CD4-positive, alpha-beta memory T cell (primary cell): ENCODE results near the gene OXA1L. TPM values are rescaled to one million over a fixed set of nuclear protein-coding genes. Genes with fewer than 3 reads are reported as not detected.
A peak's percentile ranks its signal among the peaks of the same experiment; 100 is the strongest.
"Not testable (repeated sequence)": the region's sequence is repeated elsewhere in the genome, so short reads cannot be mapped to it uniquely, and the experiment has no call there.

Experiments
- CTCF ChIA-PET: fragments of 350-600 bp; sonication (Branson Sonifier 250); formaldehyde crosslinking; loops from one replicate; lab custom pipeline; 2021; ENCODE audit warnings: inconsistent platforms; ENCODE audit not compliant: partially characterized antibody; lab: Charles Lee
- POLR2A ChIA-PET: fragments of 350-600 bp; sonication (Branson Sonifier 250); formaldehyde crosslinking; loops from one replicate; lab custom pipeline; 2021; ENCODE audit not compliant: partially characterized antibody; lab: Charles Lee
- DNase-seq, 5 donors: peaks; one replicate each; pipeline versions ENCODE4 v3.0.0 to v3.0.0-alpha.2; 2020 to 2022; ENCODE audit warnings: mixed read lengths in 1 of 5
- H3K27ac ChIP-seq: one replicate; pipeline ENCODE4 v1.7.0; 2013; ENCODE audit warnings: low read depth, low read length
- H3K27me3 ChIP-seq: 2 replicates; pipeline ENCODE4 v1.7.0; 2013; ENCODE audit warnings: mild to moderate bottlenecking, low read length, moderate library complexity; ENCODE audit not compliant: insufficient read depth
- H3K36me3 ChIP-seq: 2 replicates; pipeline ENCODE4 v1.7.0; 2013; ENCODE audit warnings: mild to moderate bottlenecking, low read length, moderate library complexity; ENCODE audit not compliant: insufficient read depth
- H3K4me1 ChIP-seq: 2 replicates; pipeline ENCODE4 v1.7.0; 2013; ENCODE audit warnings: mild to moderate bottlenecking, low read length, moderate library complexity; ENCODE audit not compliant: insufficient read depth
- H3K4me3 ChIP-seq, 2 donors: one replicate each; pipeline ENCODE4 v1.7.0; 2013; ENCODE audit warnings: low read length in 2 of 2, mild to moderate bottlenecking in 1 of 2
- H3K9me3 ChIP-seq, 2 donors: one replicate each; pipeline ENCODE4 v1.7.0; 2013; ENCODE audit warnings: low read length in 2 of 2, control low read depth in 1 of 2; ENCODE audit not compliant: control insufficient read depth in 1 of 2
- H3K27ac Mint-ChIP-seq, 7 donors: one replicate each; pipeline ENCODE4 v1.8.0; 2020 to 2021; ENCODE audit warnings: mixed read lengths in 7 of 7, mild to moderate bottlenecking in 6 of 7, inconsistent platforms in 3 of 7, moderate library complexity in 3 of 7
- H3K27me3 Mint-ChIP-seq, 2 donors: one replicate each; pipeline ENCODE4 v1.8.0; 2020 to 2021; ENCODE audit warnings: mixed read lengths in 2 of 2
- H3K36me3 Mint-ChIP-seq, 2 donors: one replicate each; pipeline ENCODE4 v1.8.0; 2020 to 2021; ENCODE audit warnings: mixed read lengths in 2 of 2, inconsistent platforms in 1 of 2, mild to moderate bottlenecking in 1 of 2
- H3K4me1 Mint-ChIP-seq, 4 donors: one replicate each; pipeline ENCODE4 v1.8.0; 2020 to 2021; ENCODE audit warnings: mixed read lengths in 4 of 4, mild to moderate bottlenecking in 1 of 4
- H3K4me3 Mint-ChIP-seq, 8 donors: one replicate each; pipeline ENCODE4 v1.8.0; 2020 to 2021; ENCODE audit warnings: mixed read lengths in 8 of 8, mild to moderate bottlenecking in 7 of 8, moderate library complexity in 6 of 8, inconsistent platforms in 3 of 8
- H3K9me3 Mint-ChIP-seq, 8 donors: one replicate each; pipeline ENCODE4 v1.8.0; 2020 to 2021; ENCODE audit warnings: mixed read lengths in 8 of 8, mild to moderate bottlenecking in 5 of 8, inconsistent platforms in 3 of 8, moderate library complexity in 1 of 8
- intact Hi-C: fragments of 100-400 bp; cut with micrococcal nuclease; formaldehyde crosslinking; loops from one replicate; pipeline ENCODE4 v1.15.1; 2023
- polyA plus RNA-seq, 2 donors: library from polyadenylated mRNA; unstranded; fragments of 300-500 nt; fragmentation: Illumina TruSeq; gene quantifications; one replicate each; pipeline ENCODE4 v1.2.3, GENCODE V29; 2021
- total RNA-seq, 2 experiments: library from RNA; stranded (reverse); gene quantifications; one replicate each; pipeline ENCODE4 v1.2.3, GENCODE V29; 2021

OXA1L gene
- total and polyA plus RNA-seq, 4 experiments from 2014 or later, result 54.6 to 137 (median 97.5) TPM

DNA sequence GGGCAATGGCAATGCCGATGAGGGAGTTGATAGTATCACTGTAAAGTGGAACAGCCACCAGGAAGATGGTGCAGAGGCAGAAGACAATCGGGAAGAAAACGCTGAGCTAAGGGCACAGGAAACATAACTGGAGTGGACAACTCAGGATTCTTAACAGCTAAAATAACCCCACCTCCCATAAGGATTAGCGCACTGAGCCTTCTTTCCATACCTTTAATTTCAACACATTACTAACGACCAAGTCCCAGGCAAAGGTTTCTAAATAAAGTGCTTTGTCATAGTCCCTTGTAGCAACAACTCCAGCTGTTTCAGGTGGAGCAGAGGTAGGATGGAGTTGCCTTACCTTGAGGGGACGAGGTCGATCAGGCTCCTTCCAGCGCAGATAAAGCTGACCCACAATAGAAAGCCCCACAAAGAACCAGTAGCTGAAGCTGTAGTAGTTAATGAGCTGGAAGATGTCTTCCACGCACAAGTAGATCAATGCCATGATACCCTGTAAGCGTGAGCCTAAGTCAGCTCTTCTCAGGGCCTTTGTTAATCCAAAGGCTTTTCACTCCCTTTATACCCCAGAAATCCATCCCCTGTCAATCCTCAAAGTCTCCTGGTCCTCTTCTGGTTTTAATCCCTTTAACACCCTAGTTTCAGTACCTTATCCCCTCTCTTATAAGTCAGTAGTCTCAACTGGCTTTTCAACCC is 7.7 kb downstream of the OXA1L start:
- Mint-ChIP-seq H3K4me1 (peaks cover 2 to 10% (median 4%) of the 10 kb centered on the region in 4 donors), H3K27me3 (no peaks in the 10 kb centered on the region), H3K9me3 (peaks cover 0 to 2% (median 0%) of the 10 kb centered on the region in 8 donors), H3K27ac (peak overlapping the region in 4 of 7 donors; percentile 15 to 82 (median 34)), H3K36me3 (peaks cover 46 to 49% of the 10 kb centered on the region in 2 donors), H3K4me3 (no peak overlapping the region)
- Histone ChIP-seq H3K4me1 (no peaks in the 10 kb centered on the region), H3K9me3 (no peaks in the 10 kb centered on the region), H3K36me3 (peaks cover 28% of the 10 kb centered on the region), H3K27me3 (no peaks in the 10 kb centered on the region), H3K27ac (no peak overlapping the region), H3K4me3 (no peak overlapping the region)
- CTCF ChIA-PET, result no interaction called here
- no peak for DNase-seq
- intact Hi-C loops, result no loop called here
- POLR2A ChIA-PET, result interaction anchor here (2.0 kb wide), 1 partner anchor 185 kb away, joined by 5 read pairs; the partner anchor contains the start of gene DAD1

DNA sequence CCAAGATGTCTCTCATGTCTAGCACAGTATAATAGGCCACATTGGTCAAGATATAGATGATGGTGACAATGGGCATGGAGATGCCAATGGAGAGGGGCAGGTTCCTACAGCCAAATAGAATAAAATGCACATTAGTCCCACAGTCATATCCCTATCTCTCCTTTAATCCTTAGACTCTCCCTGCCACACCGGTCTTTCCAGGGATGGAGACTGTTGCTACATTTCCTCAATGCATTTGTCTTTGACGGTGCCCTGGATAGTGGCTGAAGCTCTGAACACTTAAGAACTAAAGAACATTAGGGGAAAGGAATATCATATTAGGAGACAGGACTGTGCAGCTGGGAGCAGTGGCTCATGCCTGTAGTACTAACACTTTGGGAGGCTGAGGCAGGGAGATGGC is 9.7 kb downstream of the OXA1L start:
- intact Hi-C loops, result no loop called here
- H3K4me3 ChIP-seq, result no peak overlapping the region
- H3K9me3 ChIP-seq, result no peaks in the 10 kb centered on the region
- Mint-ChIP-seq H3K36me3 (peaks cover 26 to 29% of the 10 kb centered on the region in 2 donors), H3K4me1 (peaks cover 0 to 6% (median under 1%) of the 10 kb centered on the region in 4 donors), H3K9me3 (peaks cover 0 to 2% (median 0%) of the 10 kb centered on the region in 8 donors), H3K27ac (peak overlapping the region in 1 of 7 donors; percentile 63), H3K4me3 (no peak overlapping the region), H3K27me3 (no peaks in the 10 kb centered on the region)
- CTCF ChIA-PET, result no interaction called here
- H3K4me1 ChIP-seq, result no peaks in the 10 kb centered on the region
- POLR2A ChIA-PET, result interaction anchor here (2.3 kb wide), 1 partner anchor 10 kb away, joined by 12 read pairs; the partner anchor contains the start of gene OXA1L
- H3K36me3 ChIP-seq, result peaks cover 8% of the 10 kb centered on the region
- no peaks in the 10 kb centered on the region for H3K27me3 ChIP-seq
- no peak overlapping the region for H3K27ac ChIP-seq
- DNase-seq, result no peak

DNA sequence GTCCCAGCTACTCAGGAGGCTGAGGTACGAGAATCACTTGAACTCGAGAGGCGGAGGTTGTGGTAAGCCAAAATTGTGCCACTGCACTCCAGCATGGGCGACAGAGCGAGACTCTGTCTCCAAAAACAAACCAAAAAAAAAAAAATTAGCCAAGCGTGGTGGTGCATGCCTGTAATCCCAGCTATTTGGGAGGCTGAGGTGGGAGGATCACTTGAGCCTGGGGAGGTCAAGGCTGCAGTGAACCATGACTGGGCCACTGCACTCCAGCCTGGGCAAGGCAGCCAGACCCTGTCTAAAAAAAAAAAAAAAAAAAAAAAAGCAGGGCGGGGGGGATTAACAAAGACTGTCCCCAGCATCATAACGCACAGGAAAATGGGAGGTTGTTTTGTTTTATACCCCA is 10.4 kb downstream of the OXA1L start:
- H3K27me3 ChIP-seq, DNase-seq, H3K27ac ChIP-seq, CTCF ChIA-PET, H3K27ac Mint-ChIP-seq, H3K4me3 ChIP-seq, H3K4me1 ChIP-seq, H3K27me3 Mint-ChIP-seq, H3K4me3 Mint-ChIP-seq, H3K9me3 ChIP-seq, H3K9me3 Mint-ChIP-seq, H3K4me1 Mint-ChIP-seq, intact Hi-C loops, H3K36me3 ChIP-seq: not testable (repeated sequence)
- peaks cover 19 to 22% of the 10 kb centered on the region in 2 donors for H3K36me3 Mint-ChIP-seq
- POLR2A ChIA-PET, result interaction anchor here (2.3 kb wide), 1 partner anchor 11 kb away, joined by 12 read pairs; the partner anchor contains the start of gene OXA1L

DNA sequence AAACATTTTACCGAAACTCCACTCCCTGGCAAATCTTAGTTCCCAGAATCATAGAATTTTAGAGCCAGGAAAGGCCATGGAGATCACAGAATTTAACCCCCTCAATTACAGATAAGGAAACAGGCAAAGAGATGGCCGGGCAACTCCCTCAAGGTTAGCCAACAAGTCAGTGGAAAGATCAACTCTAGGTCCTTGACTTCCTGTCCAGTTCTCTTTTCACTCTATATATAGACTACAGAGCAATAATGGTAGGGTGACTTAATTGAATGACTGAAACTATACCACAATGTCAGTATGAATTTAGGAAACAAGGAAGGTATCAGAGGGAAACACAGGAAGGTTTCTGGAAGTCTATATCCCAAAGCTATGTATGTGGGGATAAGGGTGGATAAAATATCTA is 11.6 kb downstream of the OXA1L start:
- Mint-ChIP-seq H3K36me3 (peaks cover 13 to 19% of the 10 kb centered on the region in 2 donors), H3K4me3 (no peak overlapping the region), H3K4me1 (peaks cover 0 to 1% (median 0%) of the 10 kb centered on the region in 4 donors), H3K27ac (no peak overlapping the region), H3K27me3 (no peaks in the 10 kb centered on the region), H3K9me3 (peaks cover 0 to 2% (median 0%) of the 10 kb centered on the region in 8 donors)
- Histone ChIP-seq H3K36me3 (no peaks in the 10 kb centered on the region), H3K27ac (no peak overlapping the region), H3K4me1 (no peaks in the 10 kb centered on the region), H3K9me3 (no peaks in the 10 kb centered on the region), H3K27me3 (no peaks in the 10 kb centered on the region), H3K4me3 (no peak overlapping the region)
- ChIA-PET CTCF (no interaction called here), POLR2A (no interaction called here)
- intact Hi-C loops, result no loop called here
- no peak for DNase-seq

DNA sequence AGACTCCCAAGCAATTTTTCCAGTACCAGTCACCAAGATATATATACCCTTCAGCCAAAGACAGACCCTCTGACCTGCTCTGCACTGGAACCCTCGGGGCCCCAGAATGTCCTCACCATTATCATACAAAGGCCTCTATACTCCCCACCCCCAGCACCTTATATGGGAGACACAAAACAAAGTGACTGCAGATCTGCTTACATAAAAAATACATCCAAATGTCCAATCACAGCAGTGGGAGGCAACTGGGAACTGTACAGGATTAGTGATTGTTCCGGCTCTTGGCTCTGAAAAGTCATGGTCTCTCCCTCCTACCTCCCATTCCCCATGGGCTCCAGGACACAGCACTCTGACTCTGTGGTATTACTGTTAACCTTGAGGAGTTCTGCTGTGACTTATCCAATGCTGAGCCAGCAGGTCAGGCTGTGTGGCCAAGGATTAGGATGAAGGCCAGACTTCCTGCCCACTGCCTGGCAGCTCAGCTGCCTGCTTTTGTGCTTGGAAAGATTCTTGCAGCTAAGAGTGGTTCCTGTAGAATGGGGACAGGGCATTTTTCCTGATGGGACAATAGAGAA is 13.7 kb downstream of the OXA1L start:
- Mint-ChIP-seq H3K4me3 (no peak overlapping the region), H3K27ac (no peak overlapping the region), H3K27me3 (no peaks in the 10 kb centered on the region), H3K36me3 (peaks cover 2 to 3% of the 10 kb centered on the region in 2 donors), H3K4me1 (peaks cover 0 to 1% (median 0%) of the 10 kb centered on the region in 4 donors), H3K9me3 (peaks cover 0 to 2% (median 0%) of the 10 kb centered on the region in 8 donors)
- ChIA-PET CTCF (no interaction called here), POLR2A (no interaction called here)
- Histone ChIP-seq H3K4me3 (no peak overlapping the region), H3K27ac (no peak overlapping the region), H3K36me3 (no peaks in the 10 kb centered on the region), H3K27me3 (no peaks in the 10 kb centered on the region), H3K9me3 (no peaks in the 10 kb centered on the region), H3K4me1 (no peaks in the 10 kb centered on the region)
- no peak for DNase-seq
- intact Hi-C loops, result no loop called here

DNA sequence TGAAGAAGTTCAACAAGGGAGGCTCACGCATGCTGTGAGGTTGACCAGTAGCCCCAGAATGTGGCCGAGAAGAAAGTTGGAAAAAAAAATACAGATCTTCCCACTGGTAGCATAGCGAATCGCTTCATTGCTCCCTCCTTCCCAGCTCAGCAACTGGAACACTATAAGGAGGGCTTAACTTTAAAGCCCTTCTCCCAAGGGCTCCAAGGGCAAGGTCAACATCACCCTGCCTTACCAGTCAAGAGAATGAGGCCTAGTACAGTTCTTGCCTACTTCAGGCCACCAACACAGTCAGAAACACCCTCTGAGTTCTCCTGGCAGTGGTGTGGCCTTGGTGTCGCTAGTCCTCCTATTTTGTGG is 14.4 kb downstream of the OXA1L start:
- intact Hi-C loops, result no loop called here
- Histone ChIP-seq H3K4me3 (no peak overlapping the region), H3K27me3 (no peaks in the 10 kb centered on the region), H3K9me3 (no peaks in the 10 kb centered on the region), H3K4me1 (no peaks in the 10 kb centered on the region), H3K36me3 (no peaks in the 10 kb centered on the region), H3K27ac (no peak overlapping the region)
- no peaks in the 10 kb centered on the region for H3K36me3 Mint-ChIP-seq
- H3K9me3 Mint-ChIP-seq, result peaks cover 0 to 2% (median 0%) of the 10 kb centered on the region in 8 donors
- POLR2A ChIA-PET, result no interaction called here
- peaks cover 0 to 1% (median 0%) of the 10 kb centered on the region in 4 donors for H3K4me1 Mint-ChIP-seq
- H3K27ac Mint-ChIP-seq, result no peak overlapping the region
- H3K4me3 Mint-ChIP-seq, result no peak overlapping the region
- no peak for DNase-seq
- H3K27me3 Mint-ChIP-seq, result no peaks in the 10 kb centered on the region
- CTCF ChIA-PET, result no interaction called here

DNA sequence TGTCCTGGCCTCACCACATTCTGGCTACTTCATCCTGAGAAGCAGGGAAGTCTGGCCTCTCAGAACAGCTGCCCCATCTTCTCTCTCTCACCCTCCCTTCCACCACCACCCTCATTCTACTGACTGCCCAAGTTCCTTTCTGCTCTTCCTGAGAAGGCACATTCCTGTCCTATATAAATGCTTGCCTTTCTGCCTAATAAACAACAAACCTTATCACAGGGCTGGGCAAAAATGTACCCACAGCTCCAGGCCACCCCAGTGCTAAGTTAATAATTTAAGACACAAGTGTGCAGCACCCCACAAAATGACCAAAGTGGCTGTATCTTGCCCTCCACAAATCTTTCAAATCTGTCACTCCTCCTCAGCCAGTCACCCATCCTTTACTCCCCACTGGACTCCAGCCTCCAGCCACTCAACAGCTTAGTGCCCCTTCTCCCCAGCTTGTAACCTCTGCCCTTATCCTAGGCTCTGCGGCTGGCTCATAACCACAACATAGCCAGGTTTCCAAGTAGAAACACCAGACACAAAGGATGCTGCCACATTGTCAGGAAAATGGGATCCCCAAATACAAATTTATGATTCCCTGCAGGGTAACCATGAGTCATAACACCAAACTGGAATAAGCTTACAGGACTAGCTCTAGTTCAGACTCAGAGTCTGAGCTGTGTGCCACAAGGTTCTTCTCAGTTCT is 15.0 kb downstream of the OXA1L start:
- peaks cover 0 to 2% of the 10 kb centered on the region in 2 donors for H3K27me3 Mint-ChIP-seq
- POLR2A ChIA-PET, result interaction anchor here (0.6 to 1.5 kb wide), 2 partner anchors 16 to 276 kb away, joined by 3 read pairs; no protein-coding TSS in a partner anchor
- CTCF ChIA-PET, result no interaction called here

More for the DNA sequence above, 15.0 kb downstream of the OXA1L start:
- intact Hi-C loops, result no loop called here
- H3K4me3 Mint-ChIP-seq, result peak overlapping the region in 1 of 8 donors; percentile 60
- H3K4me1 ChIP-seq, result no peaks in the 10 kb centered on the region
- no peak overlapping the region for H3K27ac ChIP-seq
- no peak for DNase-seq
- no peaks in the 10 kb centered on the region for H3K36me3 ChIP-seq
- H3K27ac Mint-ChIP-seq, result peak overlapping the region in 3 of 7 donors; percentile 42 to 62 (median 60)
- H3K9me3 ChIP-seq, result no peaks in the 10 kb centered on the region
- no peak overlapping the region for H3K4me3 ChIP-seq
- no peaks in the 10 kb centered on the region for H3K4me1 Mint-ChIP-seq
- H3K36me3 Mint-ChIP-seq, result no peaks in the 10 kb centered on the region
- peaks cover 0 to 2% (median 0%) of the 10 kb centered on the region in 8 donors for H3K9me3 Mint-ChIP-seq
- no peaks in the 10 kb centered on the region for H3K27me3 ChIP-seq
